ENCODE measurements around the gene FRMD4A. TPM values are rescaled to one million over a fixed set of nuclear protein-coding genes. Genes with fewer than 3 reads are reported as not detected.

FRMD4A gene
- total RNA-seq, 4 donors from 2014 or later: 4.4 to 7.1 (median 5.2) TPM

DNA sequence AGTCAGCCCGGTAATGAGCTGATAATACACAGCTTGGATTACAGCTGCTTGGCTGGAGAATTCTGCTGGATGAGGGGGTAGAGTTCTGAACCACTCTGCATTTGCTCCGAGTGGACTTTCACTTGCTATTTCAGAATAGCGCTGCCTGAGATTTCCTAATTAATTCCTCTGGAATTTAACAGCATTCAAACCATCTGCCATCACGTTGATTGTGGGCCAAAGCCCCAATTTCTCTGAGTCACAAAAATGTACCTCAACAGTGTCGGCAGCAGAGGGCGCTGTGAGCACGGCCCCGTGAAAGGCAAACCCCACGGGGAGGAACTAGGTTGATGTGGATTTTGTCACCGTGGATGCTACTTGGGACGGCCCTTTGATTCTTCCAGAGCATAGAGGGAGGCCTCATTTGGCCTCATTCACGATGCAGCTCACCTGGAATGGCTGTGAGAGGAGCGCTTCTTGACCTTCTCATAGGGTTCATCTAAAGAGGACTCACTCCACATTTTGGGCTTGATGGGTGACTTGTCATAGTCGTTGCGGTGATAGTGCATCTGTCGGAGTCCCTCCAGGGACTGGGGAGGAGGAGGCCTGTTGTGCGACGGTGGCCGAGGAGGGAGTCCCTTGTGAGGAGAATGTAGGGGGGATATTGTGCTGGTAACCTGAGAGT is 670.7 kb downstream of the FRMD4A start:
- no peaks in the 10 kb centered on the region for H3K9me3 ChIP-seq
- no peaks in the 10 kb centered on the region for H3K36me3 ChIP-seq
- peak; percentile 55 to 67 for ATAC-seq
- peak overlapping the region in 2 of 4 donors; percentile 4 to 18 for H3K27ac ChIP-seq
- H3K4me1 ChIP-seq: peaks cover 5 to 11% of the 10 kb centered on the region in 2 donors
- no peak overlapping the region for H3K4me3 ChIP-seq
- no peak for TF ChIP-seq POLR2A (IDR thresholded peaks at IDR 0.05)
- TF ChIP-seq, protein P1, sequence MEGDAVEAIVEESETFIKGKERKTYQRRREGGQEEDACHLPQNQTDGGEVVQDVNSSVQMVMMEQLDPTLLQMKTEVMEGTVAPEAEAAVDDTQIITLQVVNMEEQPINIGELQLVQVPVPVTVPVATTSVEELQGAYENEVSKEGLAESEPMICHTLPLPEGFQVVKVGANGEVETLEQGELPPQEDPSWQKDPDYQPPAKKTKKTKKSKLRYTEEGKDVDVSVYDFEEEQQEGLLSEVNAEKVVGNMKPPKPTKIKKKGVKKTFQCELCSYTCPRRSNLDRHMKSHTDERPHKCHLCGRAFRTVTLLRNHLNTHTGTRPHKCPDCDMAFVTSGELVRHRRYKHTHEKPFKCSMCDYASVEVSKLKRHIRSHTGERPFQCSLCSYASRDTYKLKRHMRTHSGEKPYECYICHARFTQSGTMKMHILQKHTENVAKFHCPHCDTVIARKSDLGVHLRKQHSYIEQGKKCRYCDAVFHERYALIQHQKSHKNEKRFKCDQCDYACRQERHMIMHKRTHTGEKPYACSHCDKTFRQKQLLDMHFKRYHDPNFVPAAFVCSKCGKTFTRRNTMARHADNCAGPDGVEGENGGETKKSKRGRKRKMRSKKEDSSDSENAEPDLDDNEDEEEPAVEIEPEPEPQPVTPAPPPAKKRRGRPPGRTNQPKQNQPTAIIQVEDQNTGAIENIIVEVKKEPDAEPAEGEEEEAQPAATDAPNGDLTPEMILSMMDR (IDR thresholded peaks at IDR 0.05 in 4 of 5, conservative IDR thresholded peaks at IDR 0.05 in 1 of 5): peak; percentile 76 to 90 (median 83)
- peak in 1 of 2 donors; percentile 43 for DNase-seq
- H3K27me3 ChIP-seq: no peaks in the 10 kb centered on the region
- intact Hi-C loops (cut with DNase I; ENCODE audit: low total_unique reads) (loop anchor here (1.0 kb wide), 1 partner anchor 118 kb away; no protein-coding TSS in a partner anchor), in situ Hi-C loops (cut with MboI; ENCODE audit: low sequenced_read_pairs in 4 of 4) (loop anchor here (5.0 to 25.0 kb wide), 3 partner anchors 115 to 302 kb away; no protein-coding TSS in a partner anchor)

DNA sequence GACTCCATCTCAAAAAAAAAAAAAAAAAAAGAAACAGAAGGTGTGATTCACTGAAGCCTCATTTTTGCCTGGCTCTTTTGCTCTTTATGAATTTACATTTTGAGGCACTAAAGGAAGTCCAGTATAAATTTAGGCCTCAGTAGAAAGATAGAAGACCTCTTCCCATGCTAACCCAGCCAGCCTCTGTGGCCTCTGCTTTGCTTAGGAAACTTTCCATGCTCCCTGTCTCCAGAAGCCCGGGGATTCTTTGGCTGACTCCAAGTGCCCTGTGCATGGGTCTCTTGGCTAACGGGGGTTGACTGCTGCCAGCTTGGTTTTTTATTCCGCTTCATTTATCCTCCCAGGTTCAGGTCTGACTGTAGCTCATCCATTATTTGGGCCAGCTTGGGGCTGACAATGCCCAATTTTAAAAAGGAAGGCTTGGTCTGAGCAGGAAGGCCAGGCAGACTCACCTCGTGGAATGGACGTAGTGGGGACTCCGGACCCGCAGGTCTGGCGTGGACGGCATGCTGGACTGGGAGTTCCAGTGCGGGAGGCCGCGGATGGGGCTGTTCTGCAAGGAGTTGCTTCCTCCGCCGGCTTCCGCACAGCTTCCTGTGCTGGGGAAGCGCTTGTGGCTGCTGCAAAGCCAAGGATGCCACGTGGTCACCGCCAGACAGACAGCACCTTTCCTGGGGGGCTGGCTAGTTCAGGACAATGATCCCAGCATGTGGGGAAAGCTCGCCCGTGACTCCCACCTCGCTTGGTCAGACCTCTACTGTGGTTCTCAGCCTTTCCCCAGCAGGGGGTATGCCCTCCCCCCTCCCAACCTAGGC is 671.6 kb downstream of the FRMD4A start:
- no peak overlapping the region for H3K4me3 ChIP-seq
- intact Hi-C loops (cut with DNase I; ENCODE audit: low total_unique reads) (no loop called here), in situ Hi-C loops (cut with MboI; ENCODE audit: low sequenced_read_pairs in 4 of 4) (loop anchor here in 3 of 4 donors (5.0 to 25.0 kb wide), 3 partner anchors 116 to 303 kb away; no protein-coding TSS in a partner anchor)
- H3K27ac ChIP-seq: peak overlapping the region in 2 of 4 donors; percentile 4 to 18
- DNase-seq: no peak
- H3K9me3 ChIP-seq: no peaks in the 10 kb centered on the region
- H3K36me3 ChIP-seq: no peaks in the 10 kb centered on the region
- peak in 1 of 2 donors; percentile 23 for ATAC-seq
- H3K27me3 ChIP-seq: no peaks in the 10 kb centered on the region
- TF ChIP-seq, protein P1 (IDR thresholded peaks at IDR 0.05 in 4 of 5, conservative IDR thresholded peaks at IDR 0.05 in 1 of 5): no peak
- no peak for TF ChIP-seq POLR2A (IDR thresholded peaks at IDR 0.05)
- peaks cover 5 to 11% of the 10 kb centered on the region in 2 donors for H3K4me1 ChIP-seq

DNA sequence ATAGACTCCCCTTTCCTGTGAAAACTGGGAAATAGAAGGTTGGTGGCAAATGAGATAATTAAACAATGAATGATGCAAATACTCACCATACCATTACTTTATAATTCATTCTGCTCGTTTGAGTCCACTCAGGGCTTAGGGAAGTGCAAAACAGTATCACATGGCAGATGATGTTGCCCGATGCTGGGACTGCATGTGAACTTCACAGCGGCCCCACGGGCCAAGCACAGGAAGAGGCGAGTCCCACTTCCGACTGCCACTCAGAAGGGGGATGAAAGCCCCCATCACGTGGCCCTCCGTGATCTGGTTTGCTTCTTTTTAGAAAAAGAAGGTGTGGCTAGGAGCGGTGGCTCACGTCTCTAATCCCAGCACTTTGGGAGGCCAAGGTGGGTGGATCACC is 672.5 kb downstream of the FRMD4A start:
- Histone ChIP-seq H3K27ac (no peak overlapping the region), H3K4me3 (no peak overlapping the region), H3K9me3 (no peaks in the 10 kb centered on the region), H3K27me3 (no peaks in the 10 kb centered on the region), H3K4me1 (peaks cover 5 to 11% of the 10 kb centered on the region in 2 donors), H3K36me3 (no peaks in the 10 kb centered on the region)
- in situ Hi-C loops (cut with MboI; ENCODE audit: low sequenced_read_pairs in 4 of 4): loop anchor here in 3 of 4 donors (5.0 to 25.0 kb wide), 3 partner anchors 117 to 304 kb away; no protein-coding TSS in a partner anchor
- intact Hi-C loops (cut with DNase I; ENCODE audit: low total_unique reads): no loop called here
- no peak for ATAC-seq
- TF ChIP-seq POLR2A (IDR thresholded peaks at IDR 0.05): no peak
- TF ChIP-seq, protein P1 (IDR thresholded peaks at IDR 0.05 in 4 of 5, conservative IDR thresholded peaks at IDR 0.05 in 1 of 5): no peak
- DNase-seq: no peak

DNA sequence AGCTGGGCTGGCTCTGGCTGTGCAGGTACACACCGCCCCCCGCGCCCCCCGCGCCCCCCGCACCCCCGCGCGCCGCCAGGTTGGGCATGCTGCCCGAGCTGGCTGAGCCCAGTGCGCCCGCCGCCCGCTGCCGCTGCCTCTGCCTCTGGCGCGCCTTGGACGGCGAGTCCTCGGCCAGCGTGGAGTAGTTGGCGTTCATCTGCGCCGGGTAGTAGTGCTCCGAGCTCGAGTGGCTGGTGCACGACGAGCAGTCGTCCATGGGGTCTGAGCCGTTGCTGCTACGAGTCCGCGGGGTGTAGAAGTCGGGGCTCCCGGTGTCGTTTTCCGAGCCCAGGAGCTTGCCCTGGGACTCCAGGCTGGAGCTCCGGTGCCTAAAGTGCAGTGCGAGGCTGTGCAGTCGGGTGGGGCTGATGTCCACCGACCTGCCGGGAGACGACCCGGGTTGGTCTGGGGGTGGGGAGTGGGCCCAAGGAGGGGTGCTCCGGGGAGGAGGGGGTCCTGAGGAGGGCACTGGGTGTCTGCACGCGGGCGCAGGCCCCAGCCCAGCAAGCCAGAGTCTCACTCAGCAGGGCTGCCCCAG is 673.5 kb downstream of the FRMD4A start:
- no peak overlapping the region for H3K4me3 ChIP-seq
- no peaks in the 10 kb centered on the region for H3K27me3 ChIP-seq
- in situ Hi-C loops (cut with MboI; ENCODE audit: low sequenced_read_pairs in 4 of 4) (loop anchor here in 3 of 4 donors (5.0 to 25.0 kb wide), 3 partner anchors 118 to 305 kb away; no protein-coding TSS in a partner anchor), intact Hi-C loops (cut with DNase I; ENCODE audit: low total_unique reads) (no loop called here)
- ATAC-seq (no peak), DNase-seq (no peak)
- peaks cover 5 to 11% of the 10 kb centered on the region in 2 donors for H3K4me1 ChIP-seq
- H3K27ac ChIP-seq: no peak overlapping the region
- TF ChIP-seq POLR2A (IDR thresholded peaks at IDR 0.05): no peak
- TF ChIP-seq, protein P1 (IDR thresholded peaks at IDR 0.05 in 4 of 5, conservative IDR thresholded peaks at IDR 0.05 in 1 of 5): no peak
- H3K36me3 ChIP-seq: no peaks in the 10 kb centered on the region
- H3K9me3 ChIP-seq: no peaks in the 10 kb centered on the region
